ENCODE results near the gene POLA2.

DNA sequence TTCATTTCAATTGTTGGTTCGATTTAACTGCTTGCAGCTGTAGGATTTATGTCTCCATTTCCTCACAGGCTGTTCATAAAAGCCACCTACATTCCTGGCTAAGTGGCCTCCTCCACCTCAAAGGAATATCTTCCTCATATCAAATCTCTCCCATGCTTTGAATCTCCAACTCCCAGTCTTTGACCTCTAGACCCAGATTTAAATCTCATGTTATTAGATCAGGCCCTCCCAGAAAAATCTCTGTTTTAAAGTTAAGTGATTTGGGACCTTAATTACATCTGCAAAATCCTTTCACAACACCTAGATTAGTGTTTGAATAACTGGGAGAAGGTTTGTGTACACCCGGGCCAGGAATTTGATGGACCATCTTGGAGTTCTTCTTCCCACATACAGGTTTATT, 33.9 kb upstream of the POLA2 start:
- TF ChIP-seq, protein P1, sequence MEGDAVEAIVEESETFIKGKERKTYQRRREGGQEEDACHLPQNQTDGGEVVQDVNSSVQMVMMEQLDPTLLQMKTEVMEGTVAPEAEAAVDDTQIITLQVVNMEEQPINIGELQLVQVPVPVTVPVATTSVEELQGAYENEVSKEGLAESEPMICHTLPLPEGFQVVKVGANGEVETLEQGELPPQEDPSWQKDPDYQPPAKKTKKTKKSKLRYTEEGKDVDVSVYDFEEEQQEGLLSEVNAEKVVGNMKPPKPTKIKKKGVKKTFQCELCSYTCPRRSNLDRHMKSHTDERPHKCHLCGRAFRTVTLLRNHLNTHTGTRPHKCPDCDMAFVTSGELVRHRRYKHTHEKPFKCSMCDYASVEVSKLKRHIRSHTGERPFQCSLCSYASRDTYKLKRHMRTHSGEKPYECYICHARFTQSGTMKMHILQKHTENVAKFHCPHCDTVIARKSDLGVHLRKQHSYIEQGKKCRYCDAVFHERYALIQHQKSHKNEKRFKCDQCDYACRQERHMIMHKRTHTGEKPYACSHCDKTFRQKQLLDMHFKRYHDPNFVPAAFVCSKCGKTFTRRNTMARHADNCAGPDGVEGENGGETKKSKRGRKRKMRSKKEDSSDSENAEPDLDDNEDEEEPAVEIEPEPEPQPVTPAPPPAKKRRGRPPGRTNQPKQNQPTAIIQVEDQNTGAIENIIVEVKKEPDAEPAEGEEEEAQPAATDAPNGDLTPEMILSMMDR (IDR thresholded peaks at IDR 0.05): no peak
- TF ChIP-seq POLR2A (IDR thresholded peaks at IDR 0.05) (no peak), EP300 (IDR thresholded peaks at IDR 0.05) (no peak), POLR2AphosphoS5 (IDR thresholded peaks at IDR 0.05) (no peak)
